ENCODE data around the gene PAM.

Gene PAM

DNA sequence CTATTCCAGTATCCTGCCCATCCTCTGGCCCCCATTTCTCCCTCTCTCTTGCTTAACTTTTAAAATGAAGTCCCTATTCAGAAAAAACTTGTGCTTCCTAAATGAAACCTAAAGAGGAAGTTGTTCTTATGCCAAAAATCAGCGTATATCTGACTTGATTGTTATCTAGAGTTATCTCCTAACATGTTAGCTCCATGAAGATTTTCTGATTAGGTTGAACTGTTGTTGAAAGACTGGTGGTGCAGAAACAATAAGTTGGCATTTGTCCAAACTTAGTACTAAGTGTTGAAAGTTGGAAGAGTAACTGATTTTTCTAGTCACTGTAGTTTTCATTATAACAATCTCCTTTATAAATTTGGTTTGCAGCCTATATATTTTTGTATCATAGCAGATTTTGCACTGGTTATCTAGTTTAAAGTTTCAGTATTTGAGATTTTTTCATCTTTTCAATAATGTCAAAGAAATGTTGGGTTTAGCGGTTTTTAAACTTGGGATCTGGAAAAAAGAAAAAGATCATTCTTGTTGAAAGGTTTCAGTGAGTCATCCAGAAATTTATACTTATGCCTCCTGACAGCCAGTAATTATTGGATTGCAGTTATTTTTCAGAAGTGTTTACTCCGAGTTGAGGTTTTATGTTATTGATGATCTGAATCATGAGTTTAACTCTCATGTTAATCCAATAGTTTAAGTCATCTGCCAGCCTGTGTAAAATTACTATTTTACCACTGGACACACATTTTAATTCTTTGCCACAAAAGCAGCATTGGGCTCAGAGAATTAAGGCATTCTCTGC, 60.6 kb downstream of the PAM start:
- Histone ChIP-seq H3K9me3 (ENCODE audit: control insufficient read depth, low read length) (no peaks in the 10 kb centered on the region), H3K4me1 (ENCODE audit: control insufficient read depth, insufficient read depth, low read length) (peaks cover 18% of the 10 kb centered on the region), H3K36me3 (ENCODE audit: control insufficient read depth, insufficient read depth, low read length, severe bottlenecking) (no peaks in the 10 kb centered on the region), H3K4me3 (ENCODE audit: low read length) (peak overlapping the region; percentile 36), H3K27me3 (replicated peaks; ENCODE audit: control insufficient read depth, insufficient read depth, low read length) (no peaks in the 10 kb centered on the region), H3K9ac (ENCODE audit: low read length) (no peak overlapping the region)
- no peak for DNase-seq (ENCODE audit: low read depth)

DNA sequence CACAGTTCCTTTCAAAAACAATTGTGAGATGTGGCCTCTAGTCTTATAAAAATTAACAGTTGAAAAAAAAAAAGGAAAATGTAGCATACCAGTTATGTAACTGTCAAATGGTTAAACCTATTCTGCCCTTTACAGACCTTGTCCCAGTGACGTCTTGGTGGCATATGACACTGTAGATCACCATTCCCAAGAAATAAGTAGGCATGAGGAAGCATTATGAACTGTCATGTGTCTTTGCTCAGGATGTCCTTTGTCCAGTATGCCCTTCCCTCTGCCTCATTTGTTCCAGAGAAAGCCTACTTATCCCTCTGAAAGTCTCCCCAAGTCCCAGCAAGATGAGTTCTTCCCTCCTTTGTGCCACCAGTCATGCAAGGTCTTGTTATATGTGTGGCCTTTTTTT, 63.2 kb downstream of the PAM start:
- H3K4me3 ChIP-seq (ENCODE audit: low read length): no peak overlapping the region
- no peak overlapping the region for H3K9ac ChIP-seq (ENCODE audit: low read length)
- no peaks in the 10 kb centered on the region for H3K27me3 ChIP-seq (replicated peaks; ENCODE audit: control insufficient read depth, insufficient read depth, low read length)
- no peaks in the 10 kb centered on the region for H3K36me3 ChIP-seq (ENCODE audit: control insufficient read depth, insufficient read depth, low read length, severe bottlenecking)
- H3K4me1 ChIP-seq (ENCODE audit: control insufficient read depth, insufficient read depth, low read length): peaks cover 19% of the 10 kb centered on the region
- no peak for DNase-seq (ENCODE audit: low read depth)
- H3K9me3 ChIP-seq (ENCODE audit: control insufficient read depth, low read length): no peaks in the 10 kb centered on the region

DNA sequence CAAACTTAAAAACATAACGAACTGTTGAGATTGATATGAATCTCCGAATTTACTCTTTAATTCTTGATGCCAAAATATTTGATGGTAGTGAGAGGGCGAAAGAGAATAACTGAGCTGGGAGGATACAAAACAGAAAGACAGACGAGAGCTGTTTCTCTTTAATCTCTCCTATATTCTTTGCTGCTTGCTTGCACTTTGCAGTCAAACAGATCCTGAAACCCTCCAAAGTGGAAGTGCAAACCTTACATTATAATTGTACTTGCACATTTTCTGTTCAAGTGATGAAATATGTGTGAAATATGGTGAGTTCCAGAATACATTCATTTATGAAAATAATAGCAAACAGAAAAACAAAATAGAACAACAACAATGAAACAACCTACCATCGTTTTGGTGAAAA, 63.8 kb downstream of the PAM start:
- Histone ChIP-seq H3K4me3 (ENCODE audit: low read length) (no peak overlapping the region), H3K4me1 (ENCODE audit: control insufficient read depth, insufficient read depth, low read length) (peaks cover 25% of the 10 kb centered on the region), H3K27me3 (replicated peaks; ENCODE audit: control insufficient read depth, insufficient read depth, low read length) (no peaks in the 10 kb centered on the region), H3K9ac (ENCODE audit: low read length) (no peak overlapping the region), H3K36me3 (ENCODE audit: control insufficient read depth, insufficient read depth, low read length, severe bottlenecking) (no peaks in the 10 kb centered on the region), H3K9me3 (ENCODE audit: control insufficient read depth, low read length) (no peaks in the 10 kb centered on the region)
- DNase-seq (ENCODE audit: low read depth): no peak

DNA sequence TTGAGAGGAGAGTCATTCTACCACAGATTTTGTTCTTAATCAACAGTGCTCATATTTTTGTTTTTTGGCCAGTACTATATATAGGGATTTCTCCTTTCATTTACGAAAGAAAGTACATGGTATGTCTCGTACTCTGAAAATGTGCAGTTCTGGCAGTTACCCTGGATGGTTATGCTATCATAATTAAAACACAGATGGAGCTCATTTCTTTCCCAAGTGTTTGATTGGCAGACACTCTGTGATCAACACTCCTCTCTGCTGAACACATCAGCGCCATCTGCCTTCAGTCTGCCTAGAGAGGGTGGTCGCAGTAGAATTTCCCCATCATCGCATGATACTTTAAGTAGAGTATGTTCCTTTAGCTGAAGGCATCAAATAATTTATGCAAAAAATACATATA, 64.5 kb downstream of the PAM start:
- Histone ChIP-seq H3K9me3 (ENCODE audit: control insufficient read depth, low read length) (no peaks in the 10 kb centered on the region), H3K9ac (ENCODE audit: low read length) (no peak overlapping the region), H3K36me3 (ENCODE audit: control insufficient read depth, insufficient read depth, low read length, severe bottlenecking) (no peaks in the 10 kb centered on the region), H3K27me3 (replicated peaks; ENCODE audit: control insufficient read depth, insufficient read depth, low read length) (no peaks in the 10 kb centered on the region), H3K4me1 (ENCODE audit: control insufficient read depth, insufficient read depth, low read length) (peaks cover 25% of the 10 kb centered on the region), H3K4me3 (ENCODE audit: low read length) (no peak overlapping the region)
- DNase-seq (ENCODE audit: low read depth): no peak

DNA sequence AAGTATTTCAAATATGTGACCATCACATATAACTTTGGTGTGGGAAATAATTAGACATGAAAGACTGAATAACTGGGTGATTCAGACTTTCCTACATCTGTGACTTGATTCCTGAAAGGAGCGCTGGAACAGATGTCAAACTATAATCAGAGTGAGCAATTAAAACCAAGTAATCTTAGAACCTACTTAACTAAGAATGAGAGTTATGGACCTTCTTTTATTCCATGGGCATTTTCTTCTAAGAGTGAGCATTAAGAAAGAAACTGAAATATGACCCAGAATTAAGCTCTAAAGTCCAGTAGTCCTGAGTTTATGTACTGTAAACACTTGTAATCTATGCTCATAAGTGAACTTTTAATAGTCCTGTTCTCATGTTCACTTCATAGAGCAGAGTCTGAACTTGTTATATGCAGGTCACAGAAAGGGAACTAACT, 68.4 kb downstream of the PAM start:
- Histone ChIP-seq H3K36me3 (ENCODE audit: control insufficient read depth, insufficient read depth, low read length, severe bottlenecking) (no peaks in the 10 kb centered on the region), H3K9me3 (ENCODE audit: control insufficient read depth, low read length) (no peaks in the 10 kb centered on the region), H3K9ac (ENCODE audit: low read length) (no peak overlapping the region), H3K27me3 (replicated peaks; ENCODE audit: control insufficient read depth, insufficient read depth, low read length) (no peaks in the 10 kb centered on the region), H3K4me3 (ENCODE audit: low read length) (no peak overlapping the region), H3K4me1 (ENCODE audit: control insufficient read depth, insufficient read depth, low read length) (peaks cover 7% of the 10 kb centered on the region)
- peak; percentile 66 for DNase-seq (ENCODE audit: low read depth)

DNA sequence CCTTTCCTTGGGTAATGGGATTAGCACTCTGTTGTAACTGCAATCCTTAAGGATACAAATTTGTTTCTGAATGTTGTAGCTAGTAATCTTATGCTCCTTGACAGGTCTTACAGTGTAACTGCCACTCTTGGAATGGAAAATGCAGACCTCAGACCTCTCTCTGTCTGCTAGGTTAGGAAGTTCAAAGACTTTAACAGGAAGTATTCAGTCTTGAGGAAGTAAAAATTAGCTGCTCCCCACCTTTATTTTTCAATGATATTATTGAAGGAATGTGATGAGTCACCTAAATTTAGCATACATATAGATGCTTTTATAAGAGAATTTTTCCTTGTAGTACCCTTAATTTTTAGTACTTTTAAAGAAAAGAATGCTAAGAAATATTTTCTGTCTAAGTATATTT, 71.5 kb downstream of the PAM start:
- Histone ChIP-seq H3K4me1 (ENCODE audit: control insufficient read depth, insufficient read depth, low read length) (peaks cover 7% of the 10 kb centered on the region), H3K9me3 (ENCODE audit: control insufficient read depth, low read length) (no peaks in the 10 kb centered on the region), H3K4me3 (ENCODE audit: low read length) (no peak overlapping the region), H3K9ac (ENCODE audit: low read length) (no peak overlapping the region), H3K27me3 (replicated peaks; ENCODE audit: control insufficient read depth, insufficient read depth, low read length) (no peaks in the 10 kb centered on the region), H3K36me3 (ENCODE audit: control insufficient read depth, insufficient read depth, low read length, severe bottlenecking) (no peaks in the 10 kb centered on the region)
- DNase-seq (ENCODE audit: low read depth): no peak

DNA sequence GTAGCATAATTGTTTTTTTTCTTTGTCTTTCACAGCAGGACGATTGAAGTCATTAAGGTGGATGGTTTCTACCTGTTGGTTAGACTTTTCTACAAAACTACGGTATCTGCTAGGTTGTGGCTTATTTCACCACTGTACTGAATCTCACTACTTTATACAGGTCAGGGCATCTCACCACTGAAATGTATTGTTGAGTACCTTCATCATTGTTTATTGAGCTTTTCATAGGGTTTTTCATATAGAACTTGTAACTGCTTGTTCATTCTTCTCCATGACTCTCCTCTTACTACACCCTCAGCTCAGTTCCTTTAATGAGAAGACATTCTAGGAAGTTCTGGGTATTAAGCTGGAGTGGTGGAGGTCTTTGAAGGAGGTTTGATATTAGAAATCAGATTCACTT, 75.1 kb downstream of the PAM start:
- H3K36me3 ChIP-seq (ENCODE audit: control insufficient read depth, insufficient read depth, low read length, severe bottlenecking): no peaks in the 10 kb centered on the region
- no peak overlapping the region for H3K9ac ChIP-seq (ENCODE audit: low read length)
- DNase-seq (ENCODE audit: low read depth): no peak
- H3K9me3 ChIP-seq (ENCODE audit: control insufficient read depth, low read length): no peaks in the 10 kb centered on the region
- peaks cover 7% of the 10 kb centered on the region for H3K4me1 ChIP-seq (ENCODE audit: control insufficient read depth, insufficient read depth, low read length)
- H3K27me3 ChIP-seq (replicated peaks; ENCODE audit: control insufficient read depth, insufficient read depth, low read length): no peaks in the 10 kb centered on the region
- no peak overlapping the region for H3K4me3 ChIP-seq (ENCODE audit: low read length)

DNA sequence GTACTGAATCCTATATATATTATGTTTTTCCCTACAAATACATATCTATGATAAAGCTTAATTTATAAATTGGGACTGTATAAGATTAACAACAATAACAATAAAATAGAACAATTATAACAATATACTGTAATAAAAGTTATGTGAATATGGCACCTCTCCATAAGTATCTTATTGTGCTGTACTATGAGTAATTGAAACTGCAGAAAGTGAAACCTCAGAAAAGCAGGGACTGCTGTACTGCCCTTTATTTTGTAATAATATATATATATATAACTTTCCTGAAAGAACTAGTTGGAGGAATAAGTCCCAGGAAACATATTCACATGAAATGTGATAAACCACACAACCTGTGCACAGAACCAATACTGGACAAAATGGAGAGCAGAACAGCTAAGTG, 77.3 kb downstream of the PAM start:
- H3K27me3 ChIP-seq (replicated peaks; ENCODE audit: control insufficient read depth, insufficient read depth, low read length): no peaks in the 10 kb centered on the region
- H3K9me3 ChIP-seq (ENCODE audit: control insufficient read depth, low read length): no peaks in the 10 kb centered on the region
- H3K9ac ChIP-seq (ENCODE audit: low read length): no peak overlapping the region
- peak; percentile 25 for DNase-seq (ENCODE audit: low read depth)
- peaks cover 15% of the 10 kb centered on the region for H3K4me1 ChIP-seq (ENCODE audit: control insufficient read depth, insufficient read depth, low read length)
- H3K4me3 ChIP-seq (ENCODE audit: low read length): no peak overlapping the region
- no peaks in the 10 kb centered on the region for H3K36me3 ChIP-seq (ENCODE audit: control insufficient read depth, insufficient read depth, low read length, severe bottlenecking)

DNA sequence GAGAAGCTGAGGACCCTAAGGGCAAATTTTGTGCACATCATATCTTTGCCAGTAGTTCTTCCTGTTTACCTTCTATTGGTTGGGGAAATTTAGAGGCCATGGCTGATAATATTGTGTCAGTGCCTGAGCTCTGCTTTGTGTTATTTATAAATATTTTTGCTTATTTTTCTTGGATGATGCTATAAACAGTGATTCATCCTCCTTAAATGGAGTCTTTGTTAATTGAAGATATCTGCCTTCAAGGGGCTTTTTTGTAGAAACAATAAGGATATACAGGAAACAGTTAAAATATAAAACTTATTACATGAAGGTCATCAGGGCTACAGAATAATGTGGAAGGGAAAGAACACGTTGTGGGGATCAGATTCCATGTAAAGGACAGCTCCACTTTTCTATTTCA, 78.0 kb downstream of the PAM start:
- no peaks in the 10 kb centered on the region for H3K36me3 ChIP-seq (ENCODE audit: control insufficient read depth, insufficient read depth, low read length, severe bottlenecking)

DNA sequence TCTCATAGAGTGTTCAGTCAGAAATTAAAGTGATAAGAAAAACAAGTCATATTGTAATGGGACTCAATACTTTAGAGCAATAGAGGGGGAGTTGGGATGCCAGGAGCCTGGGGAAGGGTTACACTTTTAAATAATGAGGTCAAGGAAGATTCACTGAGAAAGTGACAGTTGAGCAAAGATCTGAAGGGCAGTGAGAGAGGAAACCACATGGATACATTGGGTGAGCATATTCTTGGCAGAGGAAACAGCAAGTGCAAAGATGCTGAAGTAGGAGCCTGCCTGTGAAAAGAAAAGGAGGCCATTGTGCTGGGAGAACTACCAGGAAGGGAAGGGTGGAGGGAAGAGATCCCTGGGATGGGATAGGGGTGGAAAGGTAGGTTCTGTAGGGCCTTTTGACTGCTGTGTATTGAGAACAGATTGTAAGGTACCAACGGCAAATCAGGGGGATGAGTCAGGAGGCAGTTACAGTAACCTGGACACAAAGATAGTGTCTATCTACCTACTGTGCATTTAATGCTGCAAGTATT, 79.4 kb downstream of the PAM start:
- Histone ChIP-seq H3K4me1 (ENCODE audit: control insufficient read depth, insufficient read depth, low read length) (peaks cover 15% of the 10 kb centered on the region), H3K4me3 (ENCODE audit: low read length) (no peak overlapping the region), H3K27me3 (replicated peaks; ENCODE audit: control insufficient read depth, insufficient read depth, low read length) (no peaks in the 10 kb centered on the region), H3K9ac (ENCODE audit: low read length) (no peak overlapping the region), H3K36me3 (ENCODE audit: control insufficient read depth, insufficient read depth, low read length, severe bottlenecking) (no peaks in the 10 kb centered on the region), H3K9me3 (ENCODE audit: control insufficient read depth, low read length) (no peaks in the 10 kb centered on the region)
- DNase-seq (ENCODE audit: low read depth): no peak

More for the DNA sequence above, 78.0 kb downstream of the PAM start:
- peaks cover 15% of the 10 kb centered on the region for H3K4me1 ChIP-seq (ENCODE audit: control insufficient read depth, insufficient read depth, low read length)
- H3K9me3 ChIP-seq (ENCODE audit: control insufficient read depth, low read length): no peaks in the 10 kb centered on the region
- no peaks in the 10 kb centered on the region for H3K27me3 ChIP-seq (replicated peaks; ENCODE audit: control insufficient read depth, insufficient read depth, low read length)
- no peak overlapping the region for H3K4me3 ChIP-seq (ENCODE audit: low read length)
- DNase-seq (ENCODE audit: low read depth): no peak
- H3K9ac ChIP-seq (ENCODE audit: low read length): no peak overlapping the region

DNA sequence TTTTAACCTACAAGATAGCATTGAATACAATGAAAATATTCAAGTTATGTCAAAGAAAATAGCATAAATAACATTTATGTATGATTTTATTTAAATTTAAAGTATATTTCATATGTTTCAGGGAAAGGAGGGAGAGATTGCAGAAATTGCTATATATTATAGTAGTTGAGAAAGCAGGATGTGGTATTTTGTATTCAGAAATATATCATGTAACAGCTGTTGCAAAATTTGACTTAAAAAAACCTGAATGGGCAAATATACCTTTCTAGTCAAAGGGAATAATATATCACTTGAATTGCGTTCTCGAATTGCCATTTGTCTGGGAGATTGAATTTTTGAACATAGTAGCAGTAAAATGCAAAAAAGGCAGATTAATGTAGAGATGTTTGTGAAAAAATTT, 80.6 kb downstream of the PAM start:
- Histone ChIP-seq H3K27me3 (replicated peaks; ENCODE audit: control insufficient read depth, insufficient read depth, low read length) (no peaks in the 10 kb centered on the region), H3K4me1 (ENCODE audit: control insufficient read depth, insufficient read depth, low read length) (peaks cover 15% of the 10 kb centered on the region), H3K36me3 (ENCODE audit: control insufficient read depth, insufficient read depth, low read length, severe bottlenecking) (no peaks in the 10 kb centered on the region), H3K9me3 (ENCODE audit: control insufficient read depth, low read length) (no peaks in the 10 kb centered on the region), H3K9ac (ENCODE audit: low read length) (no peak overlapping the region), H3K4me3 (ENCODE audit: low read length) (no peak overlapping the region)
- DNase-seq (ENCODE audit: low read depth): no peak

DNA sequence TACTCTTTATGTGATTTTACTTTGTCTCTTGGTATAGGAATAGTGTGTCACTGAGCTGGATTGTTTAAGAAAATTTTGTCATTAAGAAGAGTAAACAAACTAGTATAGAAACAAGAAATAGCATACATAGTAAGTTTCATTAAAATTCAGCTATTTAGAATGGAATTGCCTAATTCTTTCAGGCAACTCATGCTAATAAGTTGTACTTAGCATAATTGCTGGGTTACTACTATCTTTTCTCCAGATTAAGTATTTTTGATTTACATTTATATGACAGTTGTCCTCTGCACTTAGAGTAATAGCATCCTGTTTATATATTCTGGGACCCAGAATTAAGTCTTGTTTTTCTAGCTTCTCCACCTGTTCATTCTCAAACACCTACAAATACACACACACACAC, 85.9 kb downstream of the PAM start:
- Histone ChIP-seq H3K36me3 (ENCODE audit: control insufficient read depth, insufficient read depth, low read length, severe bottlenecking) (no peaks in the 10 kb centered on the region), H3K4me3 (ENCODE audit: low read length) (no peak overlapping the region), H3K9me3 (ENCODE audit: control insufficient read depth, low read length) (no peaks in the 10 kb centered on the region), H3K9ac (ENCODE audit: low read length) (no peak overlapping the region), H3K4me1 (ENCODE audit: control insufficient read depth, insufficient read depth, low read length) (peaks cover 8% of the 10 kb centered on the region), H3K27me3 (replicated peaks; ENCODE audit: control insufficient read depth, insufficient read depth, low read length) (no peaks in the 10 kb centered on the region)
- DNase-seq (ENCODE audit: low read depth): no peak

Measured in adipocyte (in vitro differentiated cells).